ENCODE measurements around the gene KRTAP10-2. TPM values are rescaled to one million over a fixed set of nuclear protein-coding genes. Genes with fewer than 3 reads are reported as not detected.

KRTAP10-2 gene
- total RNA-seq, 1 experiment from 2014 or later = not detected

DNA sequence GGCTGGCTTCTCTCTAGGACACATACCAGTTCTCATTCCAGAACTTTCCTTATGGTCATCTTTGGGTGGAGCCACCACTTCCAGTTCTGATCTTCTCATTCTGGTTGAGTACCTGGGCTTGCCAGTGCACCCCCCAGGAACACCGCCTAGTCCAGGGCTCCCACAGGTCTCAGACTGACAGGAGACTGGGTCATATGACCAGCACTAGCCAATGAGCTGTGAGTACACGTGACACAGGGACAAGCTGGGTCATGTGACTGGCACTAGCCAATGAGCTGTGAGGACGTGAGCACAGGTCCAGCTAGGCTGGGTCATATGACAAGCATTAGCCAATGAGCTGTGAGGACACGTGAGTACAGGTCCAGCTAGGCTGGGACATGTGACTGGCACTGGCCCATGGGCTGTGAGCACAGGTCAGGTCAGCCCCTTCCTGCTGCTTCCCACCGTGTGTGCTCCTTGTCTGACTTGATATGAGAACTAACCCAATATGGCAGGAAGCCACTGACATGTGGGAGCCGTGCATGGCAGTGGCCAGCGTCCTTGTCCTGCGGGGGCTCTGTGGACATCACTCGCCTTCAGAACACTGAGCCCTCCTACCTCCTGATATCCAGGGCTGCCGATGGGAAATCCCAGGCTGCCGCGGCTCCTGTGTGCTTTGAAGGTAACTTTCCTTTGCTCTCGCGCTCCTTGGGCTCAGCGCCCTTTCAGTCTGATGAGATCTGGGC lies 34.0 kb downstream of the KRTAP10-2 start:
- peak; percentile 98 for DNase-seq (ENCODE audit: low read depth, low spot score)
- peak; percentile 98 for ATAC-seq
- H3K27me3 ChIP-seq (ENCODE audit: insufficient read depth, low read length) = no peaks in the 10 kb centered on the region
- peak overlapping the region; percentile 65 to 66 for H3K4me3 ChIP-seq (replicated peaks in 1 of 2; ENCODE audit: low read depth in 1 of 2, low read length in 2 of 2)
- CTCF ChIA-PET = interaction anchor here (0.9 to 2.9 kb wide), 2 partner anchors 225 to 276 kb away, joined by 4 to 11 read pairs; no protein-coding TSS in a partner anchor
- peak overlapping the region; percentile 65 for H3K9ac ChIP-seq (ENCODE audit: low read length)
- H3K4me2 ChIP-seq (ENCODE audit: low read length) = peak overlapping the region; percentile 78
- TF ChIP-seq POLR2AphosphoS5 (IDR thresholded peaks at IDR 0.05; ENCODE audit: low read depth, low read length) = peak; percentile 57
- no peak for TF ChIP-seq EZH2 (IDR thresholded peaks at IDR 0.05)
- peak; percentile 60 for TF ChIP-seq TCF7L2 (IDR thresholded peaks at IDR 0.05; ENCODE audit: borderline replicate concordance, extremely low read depth, insufficient read depth, insufficient read length)
- no peak for TF ChIP-seq FOSL1 (IDR thresholded peaks at IDR 0.05; ENCODE audit: low read depth)
- TF ChIP-seq POLR2A (IDR thresholded peaks at IDR 0.05; ENCODE audit: borderline replicate concordance, extremely low read depth, insufficient read depth, insufficient read length) = peak; percentile 43
- no peaks in the 10 kb centered on the region for H3K9me2 ChIP-seq (ENCODE audit: insufficient read depth)
- intact Hi-C loops (cut with micrococcal nuclease) = loop anchor here (10.0 kb wide), 1 partner anchor 617 kb away; no protein-coding TSS in a partner anchor
- no TSS peak for BruUV-seq (replicated peaks)
- RAD21 ChIA-PET (ENCODE audit: low non-redundant PET in 1 of 2, low total read pairs in 2 of 2, uncharacterized antibody in 2 of 2, unreplicated experiment in 2 of 2) = interaction anchor here in 1 of 2 experiments (0.8 kb wide), 1 partner anchor 276 kb away, joined by 3 read pairs; no protein-coding TSS in a partner anchor
- no peaks in the 10 kb centered on the region for H4K20me1 ChIP-seq (ENCODE audit: insufficient read depth)
- no peak overlapping the region for H2AFZ ChIP-seq (ENCODE audit: low read depth, low read length, poor library complexity, severe bottlenecking)
- H3K4me1 ChIP-seq (ENCODE audit: control insufficient read depth in 1 of 2, insufficient read depth in 2 of 2, low read length in 2 of 2) = peaks cover 3 to 13% of the 10 kb centered on the region in 2 experiments; a peak in 2 of 4 replicates
- peak overlapping the region; percentile 38; the same call in 1 of the 2 replicates for H3K27ac ChIP-seq (ENCODE audit: low read depth, low read length)
- peaks cover 12% of the 10 kb centered on the region; the same call in 1 of the 2 replicates for H3K79me2 ChIP-seq (ENCODE audit: insufficient read depth, low read length)
- no peaks in the 10 kb centered on the region for H3K9me3 ChIP-seq (ENCODE audit: control insufficient read depth in 1 of 2, insufficient read depth in 1 of 2, low read depth in 1 of 2, low read length in 2 of 2)
- H3K36me3 ChIP-seq (ENCODE audit: control insufficient read depth in 1 of 2, insufficient read depth in 2 of 2, low read length in 2 of 2) = no peaks in the 10 kb centered on the region
- POLR2A ChIA-PET = no interaction called here

DNA sequence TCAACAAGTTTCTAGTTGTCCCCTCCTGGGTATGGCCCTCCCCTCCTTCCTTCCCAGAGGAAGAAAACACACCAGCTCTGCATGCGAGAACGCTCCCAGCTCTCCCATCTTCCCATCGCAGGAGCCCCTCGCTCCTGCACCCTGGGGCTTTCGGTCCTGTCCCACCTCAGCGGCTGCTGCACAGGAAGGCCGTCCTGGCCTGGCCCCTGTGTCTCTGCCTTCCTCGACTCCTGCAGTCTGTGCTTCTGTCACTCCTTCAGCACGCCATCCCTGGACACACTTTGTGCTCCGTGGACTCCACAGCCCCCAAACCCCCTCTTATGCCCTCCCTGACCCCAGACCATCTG lies 34.5 kb downstream of the KRTAP10-2 start:
- ChIA-PET RAD21 (ENCODE audit: low non-redundant PET in 1 of 2, low total read pairs in 2 of 2, uncharacterized antibody in 2 of 2, unreplicated experiment in 2 of 2) (interaction anchor here in 1 of 2 experiments (0.8 kb wide), 1 partner anchor 277 kb away, joined by 3 read pairs; no protein-coding TSS in a partner anchor), CTCF (interaction anchor here (0.9 to 2.9 kb wide), 2 partner anchors 225 to 277 kb away, joined by 4 to 11 read pairs; no protein-coding TSS in a partner anchor)
- TF ChIP-seq EZH2phosphoT487 (IDR thresholded peaks at IDR 0.05; ENCODE audit: borderline replicate concordance) = no peak
- no peak for TF ChIP-seq ZNF274 (IDR thresholded peaks at IDR 0.05; ENCODE audit: low read depth, low read length)
- TF ChIP-seq JUND (IDR thresholded peaks at IDR 0.05) = no peak
- no peak for TF ChIP-seq CBX3 (IDR thresholded peaks at IDR 0.05; ENCODE audit: low read depth)
- TF ChIP-seq EGR1 (IDR thresholded peaks at IDR 0.05; ENCODE audit: low read depth) = no peak
- no peak for TF ChIP-seq SRF (IDR thresholded peaks at IDR 0.05; ENCODE audit: low read depth)
- TF ChIP-seq POLR2AphosphoS5 (IDR thresholded peaks at IDR 0.05; ENCODE audit: low read depth, low read length) = no peak
- no peak for TF ChIP-seq SP1 (IDR thresholded peaks at IDR 0.05; ENCODE audit: low read depth)
- TF ChIP-seq, protein P1, sequence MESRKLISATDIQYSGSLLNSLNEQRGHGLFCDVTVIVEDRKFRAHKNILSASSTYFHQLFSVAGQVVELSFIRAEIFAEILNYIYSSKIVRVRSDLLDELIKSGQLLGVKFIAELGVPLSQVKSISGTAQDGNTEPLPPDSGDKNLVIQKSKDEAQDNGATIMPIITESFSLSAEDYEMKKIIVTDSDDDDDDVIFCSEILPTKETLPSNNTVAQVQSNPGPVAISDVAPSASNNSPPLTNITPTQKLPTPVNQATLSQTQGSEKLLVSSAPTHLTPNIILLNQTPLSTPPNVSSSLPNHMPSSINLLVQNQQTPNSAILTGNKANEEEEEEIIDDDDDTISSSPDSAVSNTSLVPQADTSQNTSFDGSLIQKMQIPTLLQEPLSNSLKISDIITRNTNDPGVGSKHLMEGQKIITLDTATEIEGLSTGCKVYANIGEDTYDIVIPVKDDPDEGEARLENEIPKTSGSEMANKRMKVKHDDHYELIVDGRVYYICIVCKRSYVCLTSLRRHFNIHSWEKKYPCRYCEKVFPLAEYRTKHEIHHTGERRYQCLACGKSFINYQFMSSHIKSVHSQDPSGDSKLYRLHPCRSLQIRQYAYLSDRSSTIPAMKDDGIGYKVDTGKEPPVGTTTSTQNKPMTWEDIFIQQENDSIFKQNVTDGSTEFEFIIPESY (IDR thresholded peaks at IDR 0.05; ENCODE audit: extremely low read depth, insufficient replicate concordance, low read length) = no peak
- no peak for TF ChIP-seq EZH2 (IDR thresholded peaks at IDR 0.05)
- no peak for TF ChIP-seq CEBPB (IDR thresholded peaks at IDR 0.05; ENCODE audit: low read depth)
- TF ChIP-seq FOSL1 (IDR thresholded peaks at IDR 0.05; ENCODE audit: low read depth) = no peak
- no peak for TF ChIP-seq ZFX (IDR thresholded peaks at IDR 0.05)

More for the DNA sequence above, 34.5 kb downstream of the KRTAP10-2 start:
- H3K79me2 ChIP-seq (ENCODE audit: insufficient read depth, low read length) = peaks cover 12% of the 10 kb centered on the region; the same call in 1 of the 2 replicates
- H3K9ac ChIP-seq (ENCODE audit: low read length) = peak overlapping the region; percentile 21; the same call in 1 of the 2 replicates
- no TSS peak for BruUV-seq (replicated peaks)
- 0 out of 2 replicates have a peak overlapping the region, but pooled peaks have one; percentile 12 for H3K27ac ChIP-seq (ENCODE audit: low read depth, low read length)
- ATAC-seq (no peak), DNase-seq (ENCODE audit: low read depth, low spot score) (no peak)
- H3K4me3 ChIP-seq (replicated peaks in 1 of 2; ENCODE audit: low read depth in 1 of 2, low read length in 2 of 2) = peak overlapping the region; percentile 65 to 66
- H3K4me1 ChIP-seq (ENCODE audit: control insufficient read depth in 1 of 2, insufficient read depth in 2 of 2, low read length in 2 of 2) = peaks cover 3 to 13% of the 10 kb centered on the region in 2 experiments; a peak in 2 of 4 replicates
- POLR2A ChIA-PET = no interaction called here
- no peaks in the 10 kb centered on the region for H3K9me3 ChIP-seq (ENCODE audit: control insufficient read depth in 1 of 2, insufficient read depth in 1 of 2, low read depth in 1 of 2, low read length in 2 of 2)
- H3K9me2 ChIP-seq (ENCODE audit: insufficient read depth) = no peaks in the 10 kb centered on the region
- H3K4me2 ChIP-seq (ENCODE audit: low read length) = peak overlapping the region; percentile 78
- H2AFZ ChIP-seq (ENCODE audit: low read depth, low read length, poor library complexity, severe bottlenecking) = no peak overlapping the region
- H3K36me3 ChIP-seq (ENCODE audit: control insufficient read depth in 1 of 2, insufficient read depth in 2 of 2, low read length in 2 of 2) = no peaks in the 10 kb centered on the region
- no peaks in the 10 kb centered on the region for H4K20me1 ChIP-seq (ENCODE audit: insufficient read depth)
- intact Hi-C loops (cut with micrococcal nuclease) = loop anchor here (10.0 kb wide), 1 partner anchor 618 kb away; no protein-coding TSS in a partner anchor
- H3K27me3 ChIP-seq (ENCODE audit: insufficient read depth, low read length) = no peaks in the 10 kb centered on the region

Data from HCT116 (cell line).